ENCODE data around the gene TRIM46.

The TRIM46 gene

DNA sequence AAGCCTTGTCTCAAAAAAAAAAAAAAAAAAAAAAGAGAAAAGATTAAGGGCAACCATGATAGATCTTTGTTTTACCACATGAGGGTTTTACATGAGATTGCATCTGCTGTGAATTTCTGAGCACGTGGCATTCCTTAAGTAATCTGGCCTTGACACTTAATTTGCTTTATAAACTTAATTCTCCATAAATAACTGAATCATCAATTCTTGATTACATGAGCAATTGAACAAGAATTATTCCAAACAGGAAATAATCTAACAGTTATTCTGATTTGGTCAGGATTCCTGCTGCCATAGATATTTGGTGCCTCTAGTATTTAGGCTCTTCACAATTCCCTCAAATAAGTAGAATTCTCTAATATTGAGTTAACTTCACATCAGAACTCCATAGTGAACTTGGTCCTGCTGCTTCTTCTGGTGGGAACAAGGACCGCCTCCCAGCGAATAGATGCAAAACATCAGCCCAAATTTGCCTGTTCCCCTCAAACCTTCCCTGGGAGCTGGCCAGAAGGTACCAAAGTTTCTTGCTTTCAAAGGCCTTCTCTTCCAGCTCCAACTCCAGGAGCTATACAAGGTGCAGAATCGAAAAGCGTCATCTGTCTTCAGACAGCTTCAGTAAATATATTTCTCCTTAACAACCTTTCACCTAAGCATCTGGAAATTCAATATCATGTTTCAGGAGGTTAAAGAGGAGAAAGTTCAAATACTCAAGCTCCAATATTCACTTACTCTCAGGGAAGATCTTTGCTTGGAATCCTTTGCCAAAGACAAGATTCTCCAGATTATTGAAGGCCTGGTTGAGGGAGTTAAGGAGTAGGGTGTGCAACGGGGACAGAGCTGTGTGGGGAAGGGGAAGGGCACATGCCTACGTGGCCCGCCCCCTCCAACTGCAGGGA is 1.6 kb upstream of the TRIM46 start:
- DNase-seq: no peak

DNA sequence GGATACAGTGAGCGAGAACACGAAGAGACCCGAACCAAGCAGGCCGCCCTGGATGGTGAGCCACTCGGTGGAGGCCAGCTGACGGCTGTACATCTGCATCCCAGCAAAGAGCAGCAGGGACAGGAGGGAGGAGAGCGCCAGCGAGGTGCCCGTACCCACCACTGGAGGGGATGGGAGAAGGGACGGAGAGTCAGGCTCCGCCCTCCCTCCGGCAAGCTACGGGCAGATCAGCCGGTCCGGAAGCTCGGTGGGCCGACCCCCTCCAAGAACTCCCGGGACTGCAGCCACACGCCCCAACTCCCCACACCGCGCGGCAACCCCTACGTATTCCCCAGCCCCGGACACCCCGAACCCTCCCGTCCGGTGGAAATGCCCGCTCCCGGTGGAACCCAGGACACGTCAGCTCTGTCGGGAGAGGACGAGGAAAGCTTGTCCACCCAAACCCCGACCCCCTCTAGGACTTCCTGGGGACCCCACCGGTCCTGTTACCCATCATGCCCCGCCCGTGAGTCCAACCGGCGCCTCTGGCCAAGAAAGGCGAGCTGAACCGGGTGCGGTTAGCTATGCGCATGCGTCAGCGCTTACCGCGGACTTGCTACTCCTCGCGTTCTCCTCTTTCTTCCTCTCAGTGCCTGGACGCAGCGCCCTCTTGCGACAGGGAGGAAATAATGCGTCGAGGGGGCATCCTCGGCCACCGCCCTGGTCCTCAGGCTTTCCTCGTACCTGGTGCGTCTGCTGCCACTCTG is 744 bp upstream of the TRIM46 start, which contains the start of gene KRTCAP2:
KRTCAP2 (minus strand) TSS at position 573 of the 746 bp plus-strand sequence; CDS start at position 493, 80 bp downstream.
- peak; percentile 95 for DNase-seq

DNA sequence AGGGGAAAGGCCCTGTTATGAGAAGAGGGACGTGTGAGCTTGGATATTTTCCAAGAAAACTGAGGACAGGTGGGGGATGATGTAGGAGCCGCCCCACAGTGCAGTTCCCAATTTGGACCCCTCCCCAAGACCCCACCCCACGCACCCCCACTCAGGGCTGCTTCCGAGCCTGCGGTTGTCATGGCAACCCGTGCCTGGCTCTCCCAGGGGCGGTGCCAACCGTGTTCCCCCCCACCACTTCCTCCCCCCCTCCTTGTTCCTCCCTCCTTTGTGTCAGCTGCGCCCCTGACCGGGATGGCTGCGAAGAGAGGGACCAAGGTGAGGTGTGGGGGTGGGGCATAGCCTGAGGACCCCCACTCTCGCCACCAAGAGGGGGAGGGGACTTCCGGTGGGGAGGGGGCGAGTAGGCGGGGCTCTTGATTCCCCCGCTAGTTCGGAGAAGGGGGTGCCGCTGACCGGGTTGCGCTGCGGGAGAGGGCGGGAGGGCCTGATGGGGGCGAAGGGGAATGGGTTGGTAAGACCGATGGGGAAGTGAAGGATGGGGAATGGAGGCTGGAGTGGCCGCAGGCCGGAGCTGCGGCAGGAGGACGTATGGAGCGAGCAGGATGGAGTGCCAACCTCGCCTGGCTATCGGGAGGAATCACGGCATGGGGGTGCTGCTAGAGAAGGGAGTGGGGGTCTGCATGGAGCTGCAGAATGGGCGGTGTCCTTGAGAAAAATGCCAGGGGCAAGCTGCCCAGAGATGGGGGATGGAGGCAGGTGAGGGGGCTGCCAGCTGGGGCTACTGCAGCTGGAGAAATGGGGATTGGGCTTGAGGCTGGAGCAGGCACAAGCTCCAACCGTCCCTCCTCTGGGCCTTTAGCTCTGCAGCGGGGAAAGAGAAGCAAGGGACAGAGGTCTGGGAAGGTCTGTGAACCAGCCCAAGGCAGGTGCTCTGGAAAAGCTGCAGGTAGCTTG is 953 bp downstream of the TRIM46 start:
- peak; percentile 67 for DNase-seq

DNA sequence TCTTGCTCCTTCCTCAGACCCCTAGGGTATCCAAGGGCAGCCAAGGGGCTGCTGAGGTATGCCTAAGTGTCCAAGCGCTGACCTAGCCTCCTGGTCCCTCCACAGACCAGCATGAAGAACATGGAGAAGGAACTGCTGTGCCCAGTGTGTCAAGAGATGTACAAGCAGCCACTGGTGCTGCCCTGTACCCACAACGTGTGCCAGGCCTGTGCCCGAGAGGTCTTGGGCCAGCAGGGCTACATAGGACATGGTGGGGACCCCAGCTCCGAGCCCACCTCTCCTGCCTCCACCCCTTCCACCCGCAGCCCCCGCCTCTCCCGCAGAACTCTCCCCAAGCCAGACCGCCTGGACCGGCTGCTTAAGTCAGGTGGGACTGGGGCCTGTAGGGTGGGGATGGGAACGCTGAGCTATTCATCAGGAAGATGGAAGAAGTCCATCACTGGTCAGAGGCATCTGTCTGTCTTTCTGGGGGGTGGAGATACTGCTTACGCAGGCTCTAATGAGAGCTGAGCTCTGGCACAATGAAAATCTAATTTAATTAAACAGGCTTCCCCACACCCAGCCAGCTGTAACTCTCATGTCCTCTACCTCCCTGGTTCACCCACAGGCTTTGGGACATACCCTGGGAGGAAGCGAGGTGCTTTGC is 1.8 kb downstream of the TRIM46 start:
- DNase-seq: no peak

DNA sequence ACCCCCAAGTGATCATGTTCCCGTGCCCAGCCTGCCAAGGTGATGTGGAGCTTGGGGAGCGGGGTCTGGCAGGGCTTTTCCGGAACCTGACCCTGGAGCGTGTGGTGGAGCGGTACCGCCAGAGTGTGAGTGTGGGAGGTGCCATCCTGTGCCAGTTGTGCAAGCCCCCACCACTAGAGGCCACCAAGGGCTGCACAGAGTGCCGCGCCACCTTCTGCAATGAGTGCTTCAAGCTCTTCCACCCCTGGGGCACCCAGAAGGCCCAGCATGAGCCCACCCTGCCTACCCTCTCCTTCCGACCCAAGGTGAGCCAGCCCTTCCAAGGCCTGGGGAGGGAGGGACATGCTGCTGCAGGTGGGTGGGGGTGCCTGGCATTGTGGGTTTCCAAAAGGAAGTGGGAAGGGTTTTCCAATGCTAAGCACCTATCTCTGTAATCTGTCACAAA is 2.3 kb downstream of the TRIM46 start:
- DNase-seq: peak; percentile 25

DNA sequence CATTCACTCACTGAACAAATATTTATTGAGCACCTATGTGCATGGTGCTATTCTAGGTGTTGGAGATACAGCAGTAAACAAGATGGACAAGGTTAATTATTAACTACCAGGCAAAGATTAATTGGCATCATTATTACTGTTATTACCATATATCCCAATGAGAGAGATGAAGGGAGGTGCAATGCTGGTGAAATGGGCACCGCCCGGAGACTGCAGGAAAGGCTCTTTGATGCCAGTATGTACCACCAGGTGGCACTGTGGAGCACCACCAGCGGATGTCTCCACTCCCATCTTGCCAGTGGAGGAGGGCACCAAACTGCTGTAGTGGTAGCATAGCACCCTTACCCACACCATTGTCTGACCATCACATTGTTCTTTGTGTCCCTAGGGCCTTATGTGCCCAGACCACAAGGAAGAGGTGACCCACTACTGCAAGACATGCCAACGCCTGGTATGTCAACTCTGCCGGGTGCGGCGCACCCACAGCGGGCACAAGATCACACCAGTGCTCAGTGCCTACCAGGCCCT is 3.0 kb downstream of the TRIM46 start:
- peak; percentile 59 for DNase-seq

DNA sequence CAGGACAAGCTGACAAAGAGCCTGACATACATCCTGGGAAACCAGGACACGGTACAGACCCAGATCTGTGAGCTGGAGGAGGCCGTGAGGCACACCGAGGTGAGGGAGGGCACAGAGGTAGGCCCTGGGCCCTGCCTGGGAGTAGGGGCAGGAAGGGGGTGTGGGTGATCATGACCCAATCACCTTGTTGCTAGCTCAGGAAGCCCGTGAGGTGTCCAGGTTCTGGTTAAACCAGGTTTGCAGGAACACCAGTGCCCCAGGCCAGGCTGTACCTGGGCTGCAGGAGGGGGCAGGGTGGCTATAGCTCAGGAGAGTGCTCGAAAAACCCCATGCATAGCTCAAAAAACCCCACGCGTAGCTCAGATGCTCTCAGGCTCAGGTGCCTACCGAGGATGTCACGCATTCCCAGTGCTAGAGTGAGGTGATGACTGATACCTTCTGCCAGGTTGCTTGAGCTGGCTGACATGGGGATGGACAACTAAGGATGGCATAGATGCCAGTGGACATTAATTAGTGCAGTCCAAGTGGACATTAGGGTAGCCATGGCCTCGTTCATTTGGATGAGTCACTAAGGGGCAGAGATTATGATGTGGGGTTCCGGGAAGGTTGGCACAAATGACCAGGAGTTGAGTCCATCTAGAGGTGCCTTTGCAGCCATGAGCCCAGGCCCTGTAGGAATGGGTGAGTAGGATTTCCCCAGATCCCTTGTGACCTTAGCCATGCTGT is 3.7 kb downstream of the TRIM46 start:
- DNase-seq: no peak

DNA sequence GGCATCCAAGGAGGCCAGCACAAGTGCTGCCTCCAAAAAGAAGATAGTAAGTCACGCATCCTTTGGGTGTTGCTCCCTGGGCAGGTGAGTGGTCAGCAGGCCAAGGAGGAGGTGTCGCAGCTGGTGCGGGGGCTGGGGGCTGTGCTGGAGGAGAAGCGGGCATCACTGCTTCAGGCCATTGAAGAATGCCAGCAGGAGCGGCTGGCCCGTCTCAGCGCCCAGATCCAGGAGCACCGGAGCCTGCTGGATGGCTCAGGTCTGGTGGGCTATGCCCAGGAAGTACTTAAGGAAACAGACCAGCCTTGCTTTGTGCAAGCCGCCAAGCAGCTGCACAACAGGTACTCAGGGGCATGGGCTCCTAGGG is 4.3 kb downstream of the TRIM46 start:
- DNase-seq: no peak

DNA sequence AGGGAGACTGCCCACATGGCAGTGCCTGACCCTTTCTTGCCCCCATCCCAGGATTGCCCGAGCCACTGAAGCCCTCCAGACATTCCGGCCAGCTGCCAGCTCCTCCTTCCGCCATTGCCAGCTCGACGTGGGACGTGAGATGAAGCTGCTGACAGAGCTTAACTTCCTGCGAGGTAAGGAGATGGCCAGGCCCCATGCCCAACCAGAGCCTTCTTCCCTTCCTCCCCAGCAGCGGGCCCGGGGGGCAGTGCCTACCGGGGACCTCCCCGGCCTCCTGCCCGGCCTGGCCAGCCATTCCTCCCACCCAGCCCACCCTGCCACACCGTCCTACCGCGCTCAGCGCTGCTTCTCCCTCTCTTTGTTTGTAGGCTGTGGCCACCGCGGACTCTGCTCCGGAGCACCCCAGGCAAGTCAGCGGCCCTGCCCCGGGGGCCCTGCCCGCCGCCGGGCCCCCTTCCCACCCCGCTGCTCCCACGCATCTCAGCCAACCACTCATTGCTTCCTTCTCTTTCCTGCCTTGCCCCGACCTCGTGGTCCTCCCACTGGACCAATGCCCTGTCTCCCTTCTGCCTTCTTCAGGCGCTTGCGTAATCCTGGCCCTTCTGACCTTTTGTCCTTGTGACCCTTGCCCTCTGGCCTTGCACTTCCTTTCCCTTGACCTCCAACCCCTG is 4.9 kb downstream of the TRIM46 start:
- no peak for DNase-seq

DNA sequence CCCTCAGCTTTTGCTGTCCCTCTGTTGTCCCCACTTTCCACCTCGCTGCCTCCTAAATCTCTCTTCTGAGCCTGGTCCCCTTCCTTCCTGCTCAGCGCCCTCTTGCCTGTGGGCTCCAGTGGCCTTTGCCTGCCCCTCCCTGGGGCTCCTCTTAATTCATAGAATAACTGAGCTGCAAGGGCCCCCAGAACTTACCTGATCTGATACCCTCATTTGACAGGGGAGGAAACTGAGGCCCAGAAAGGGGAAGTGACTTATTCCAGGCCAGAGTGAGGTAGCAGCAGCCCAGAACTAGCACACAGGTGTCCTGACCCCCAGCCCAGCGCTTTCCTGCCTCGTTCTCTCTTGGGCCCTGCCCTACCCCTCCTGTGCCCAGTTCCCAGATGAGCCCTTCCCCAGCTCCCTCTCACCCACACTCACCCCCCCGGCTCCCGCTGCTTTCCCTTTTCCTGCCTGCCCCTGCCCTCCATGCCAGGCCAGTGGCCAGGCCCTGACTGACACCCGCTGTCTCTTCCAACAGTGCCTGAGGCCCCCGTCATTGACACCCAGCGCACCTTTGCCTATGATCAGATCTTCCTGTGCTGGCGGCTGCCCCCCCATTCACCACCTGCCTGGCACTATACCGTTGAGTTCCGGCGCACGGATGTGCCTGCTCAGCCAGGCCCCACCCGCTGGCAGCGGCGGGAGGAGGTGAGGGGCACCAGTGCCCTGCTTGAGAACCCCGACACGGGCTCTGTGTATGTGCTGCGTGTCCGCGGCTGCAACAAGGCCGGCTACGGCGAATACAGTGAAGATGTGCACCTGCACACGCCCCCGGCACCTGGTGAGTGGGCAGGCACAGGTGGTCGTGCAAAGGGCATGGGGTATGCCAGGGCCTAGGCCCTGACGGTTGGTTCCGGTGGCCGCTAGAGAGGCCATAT is 5.7 kb downstream of the TRIM46 start:
- no peak for DNase-seq

DNA sequence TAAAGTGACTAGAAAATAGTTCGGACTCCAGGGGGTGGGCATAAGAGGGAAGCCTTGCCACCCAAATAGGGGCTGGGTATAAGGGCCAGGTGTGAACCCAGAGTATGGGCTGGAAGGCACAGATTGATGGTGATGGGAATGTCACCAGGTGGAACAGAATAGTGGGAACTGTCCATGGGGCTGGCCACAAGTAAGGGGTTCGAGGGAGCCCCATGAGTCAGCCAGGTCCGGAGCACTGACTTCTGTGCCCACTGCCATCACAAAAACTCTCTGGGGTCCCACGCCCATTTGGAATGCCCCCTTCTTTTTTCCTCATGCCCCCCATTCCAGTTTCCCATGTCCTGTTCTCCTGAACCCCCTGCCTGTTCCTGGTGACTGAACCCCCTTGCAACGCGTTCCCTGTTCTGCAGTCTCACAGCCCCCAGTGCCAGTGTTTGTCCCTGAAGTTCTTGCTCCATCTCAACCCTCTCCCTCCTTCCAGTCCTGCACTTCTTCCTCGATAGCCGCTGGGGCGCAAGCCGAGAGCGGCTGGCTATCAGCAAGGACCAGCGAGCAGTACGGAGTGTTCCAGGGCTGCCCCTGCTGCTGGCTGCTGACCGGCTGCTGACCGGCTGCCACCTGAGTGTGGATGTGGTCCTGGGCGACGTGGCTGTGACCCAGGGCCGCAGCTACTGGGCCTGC is 7.9 kb downstream of the TRIM46 start:
- DNase-seq: no peak

DNA sequence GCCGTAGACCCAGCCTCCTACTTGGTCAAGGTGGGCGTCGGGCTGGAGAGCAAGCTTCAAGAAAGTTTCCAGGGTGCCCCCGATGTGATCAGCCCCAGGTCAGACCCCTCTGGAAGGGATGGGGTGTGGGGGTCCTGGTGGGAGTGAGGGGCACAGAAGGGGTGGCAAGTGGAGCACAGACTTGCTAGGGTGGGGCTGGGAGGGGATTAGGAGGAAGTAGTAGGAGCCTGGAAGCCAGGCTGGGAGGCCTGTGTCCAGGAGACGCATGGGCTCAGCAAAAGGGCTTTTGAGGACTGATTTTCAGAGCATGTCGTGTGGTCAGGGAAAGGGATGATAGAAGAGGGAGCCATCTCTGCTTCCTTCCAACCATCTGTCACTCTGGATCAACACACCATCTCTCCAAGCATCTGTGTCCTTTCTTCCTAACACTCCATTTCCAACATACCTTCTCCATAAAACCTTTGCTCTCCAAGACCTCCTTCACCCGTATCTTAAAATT is 8.5 kb downstream of the TRIM46 start:
- DNase-seq: no peak

DNA sequence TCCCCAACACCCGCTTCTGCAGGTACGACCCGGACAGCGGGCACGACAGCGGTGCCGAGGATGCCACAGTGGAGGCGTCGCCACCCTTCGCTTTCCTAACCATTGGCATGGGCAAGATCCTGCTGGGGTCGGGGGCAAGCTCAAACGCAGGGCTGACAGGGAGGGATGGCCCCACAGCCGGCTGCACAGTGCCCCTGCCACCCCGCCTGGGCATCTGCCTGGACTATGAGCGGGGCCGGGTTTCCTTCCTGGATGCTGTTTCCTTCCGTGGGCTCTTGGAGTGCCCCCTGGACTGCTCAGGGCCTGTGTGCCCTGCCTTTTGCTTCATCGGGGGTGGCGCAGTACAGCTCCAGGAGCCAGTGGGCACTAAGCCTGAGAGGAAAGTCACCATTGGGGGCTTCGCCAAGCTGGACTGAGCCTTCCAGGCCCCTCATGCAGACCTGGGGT is 10.1 kb downstream of the TRIM46 start:
- no peak for DNase-seq

DNA sequence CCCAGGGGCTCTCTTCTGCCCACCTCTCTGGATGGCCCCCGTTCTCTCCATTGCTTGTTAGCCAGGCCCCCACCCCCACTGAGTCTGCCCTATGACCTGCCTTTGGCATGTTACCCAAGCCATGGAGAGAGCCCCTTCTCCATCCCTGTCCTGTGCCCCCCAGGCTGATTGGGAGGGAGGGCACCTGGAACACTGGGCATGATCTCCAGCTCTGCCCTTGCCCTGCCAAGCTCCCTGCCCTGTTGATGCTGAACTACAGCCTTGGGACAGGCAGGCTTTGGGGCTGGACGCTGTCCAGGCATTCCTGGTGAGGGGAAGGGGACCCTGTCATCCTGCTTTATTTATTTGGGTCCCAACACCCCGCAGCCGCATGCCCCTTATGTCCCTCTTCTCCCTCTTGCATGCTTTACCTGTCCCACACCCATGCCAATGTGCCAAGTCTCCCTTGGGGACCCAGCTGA is 10.7 kb downstream of the TRIM46 start:
- DNase-seq: no peak

DNA sequence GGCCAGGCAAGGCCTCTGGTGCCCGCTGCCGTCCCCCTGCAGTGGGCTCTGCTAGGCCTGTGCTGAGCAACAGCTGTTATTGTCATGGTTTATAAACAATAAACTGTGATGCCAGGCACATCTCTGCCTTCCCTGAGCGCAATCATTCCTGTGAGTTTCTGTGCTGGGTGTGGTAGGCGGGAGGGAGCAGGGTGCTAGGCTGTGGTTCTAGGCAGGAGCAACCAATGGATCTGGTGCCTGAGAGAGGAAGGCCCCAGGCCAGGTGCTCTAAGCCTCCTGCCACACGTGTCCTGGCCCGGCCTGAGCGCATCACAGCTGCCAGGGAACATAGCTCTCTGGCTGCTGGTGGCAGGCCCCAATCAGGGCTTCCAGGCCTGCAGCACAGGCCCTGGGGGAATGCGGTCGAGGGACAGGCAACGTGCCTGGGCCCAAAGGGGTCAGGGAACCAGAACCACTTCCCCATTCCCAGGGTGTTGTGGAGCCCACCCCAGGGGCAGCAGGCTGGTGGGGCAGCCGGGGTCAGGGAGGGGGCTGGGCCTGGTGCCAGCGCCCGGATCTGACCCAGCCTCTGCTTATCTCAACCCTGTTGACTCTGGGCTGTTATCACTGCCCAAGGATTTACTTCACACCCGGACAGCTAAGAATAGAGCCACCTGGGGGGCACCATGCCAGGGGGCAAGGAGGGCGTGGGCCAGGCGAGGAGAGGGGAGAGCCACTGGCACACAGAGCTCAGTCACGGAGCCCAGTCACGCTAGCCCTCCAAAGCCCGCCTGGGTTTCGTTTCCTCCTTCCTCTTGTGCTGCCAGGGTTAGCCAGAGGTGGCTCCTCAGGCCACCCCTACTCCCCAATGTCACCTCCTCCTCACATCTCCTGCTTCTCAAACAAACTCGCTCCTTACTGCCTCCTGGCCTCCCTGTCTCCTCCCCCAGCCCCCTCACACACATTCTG is 11.5 kb downstream of the TRIM46 start:
- DNase-seq: no peak

DNA sequence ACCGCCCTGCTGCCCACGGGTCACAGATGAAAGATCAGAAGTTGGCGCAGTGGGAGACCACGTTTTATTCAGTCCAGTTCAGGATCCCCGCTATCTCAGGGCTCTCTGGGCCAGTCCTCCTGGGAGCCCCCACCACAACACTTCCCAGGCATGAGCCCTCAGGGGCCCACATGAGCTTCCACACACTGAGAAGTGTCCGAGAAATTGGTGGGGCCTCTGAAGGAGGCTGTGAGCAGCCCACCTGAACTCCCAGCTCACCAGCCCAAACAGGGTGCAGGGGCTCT is 12.1 kb downstream of the TRIM46 start:
- DNase-seq: no peak

DNA sequence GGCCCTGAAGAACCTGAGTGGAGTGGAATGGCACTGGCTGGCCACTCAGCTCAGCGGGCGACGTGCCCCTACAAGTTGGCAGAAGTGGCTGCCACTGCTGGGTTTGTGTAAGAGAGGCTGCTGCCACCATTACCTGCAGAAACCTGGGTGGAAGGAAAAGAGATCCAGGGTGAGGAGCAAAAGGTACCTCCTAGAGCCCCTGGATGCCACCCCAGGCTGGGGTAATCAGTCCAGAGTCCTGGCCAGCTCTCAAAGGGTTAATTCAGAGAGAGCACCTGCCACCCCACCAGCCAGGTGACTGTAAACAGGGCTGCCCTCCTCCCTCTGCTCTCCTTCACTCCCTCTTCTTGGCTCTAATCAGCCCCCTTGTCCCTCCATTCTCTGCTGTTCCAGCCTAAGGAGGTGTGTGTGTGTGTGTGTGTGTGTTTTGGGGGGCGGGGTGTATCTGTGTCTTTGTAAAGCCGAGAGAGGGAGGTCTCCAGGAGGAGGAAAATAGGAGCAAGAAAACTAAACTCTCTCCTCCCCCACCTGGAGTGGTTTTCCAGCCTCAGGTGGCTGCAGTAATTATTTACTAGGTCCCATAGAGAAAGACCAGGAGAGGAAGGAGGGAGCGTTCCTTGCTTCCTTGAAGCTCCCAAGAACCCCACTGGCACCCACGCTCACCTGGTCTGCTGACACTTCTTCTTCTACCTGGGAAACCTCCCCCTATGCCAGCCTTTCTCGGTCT is 12.6 kb downstream of the TRIM46 start:
- DNase-seq: no peak

All from NCI-H2107 (cell line).